ENCODE results near the gene PSMD5.

Gene PSMD5

GRCh38 chr9:120801441-120801840 is 41.3 kb downstream of the PSMD5 start:
- DNase-seq, result no peak

- DNase-seq, result peak; percentile 79
Measured at GRCh38 chr9:120792898-120793765, 49.6 kb downstream of the PSMD5 start, which contains the start of gene FBXW2. Gene FBXW2 (minus strand): TSS chr9:120793416. CDS start chr9:120788258, 5,158 bp downstream.

- DNase-seq, result no peak
Measured at GRCh38 chr9:120791161-120791560, 51.6 kb downstream of the PSMD5 start.

GRCh38 chr9:120787933-120788332 is 54.8 kb downstream of the PSMD5 start:
- no peak for DNase-seq

- no peak for DNase-seq
Measured at GRCh38 chr9:120783602-120784047, 59.1 kb downstream of the PSMD5 start.

- no peak for DNase-seq
Measured at GRCh38 chr9:120781236-120781635, 61.5 kb downstream of the PSMD5 start.

GRCh38 chr9:120780367-120780766 is 62.4 kb downstream of the PSMD5 start:
- DNase-seq, result no peak

GRCh38 chr9:120779227-120779626 is 63.5 kb downstream of the PSMD5 start:
- no peak for DNase-seq

GRCh38 chr9:120778758-120779157 is 64.0 kb downstream of the PSMD5 start:
- no peak for DNase-seq

- DNase-seq, result no peak
Measured at GRCh38 chr9:120777229-120777628, 65.5 kb downstream of the PSMD5 start.

GRCh38 chr9:120776788-120777187 is 65.9 kb downstream of the PSMD5 start:
- no peak for DNase-seq

GRCh38 chr9:120775859-120776258 is 66.9 kb downstream of the PSMD5 start:
- DNase-seq, result no peak

GRCh38 chr9:120774719-120775118 is 68.0 kb downstream of the PSMD5 start:
- no peak for DNase-seq

GRCh38 chr9:120773256-120773655 is 69.5 kb downstream of the PSMD5 start:
- DNase-seq, result no peak

- DNase-seq, result no peak
Measured at GRCh38 chr9:120770931-120771330, 71.8 kb downstream of the PSMD5 start.

- no peak for DNase-seq
Measured at GRCh38 chr9:120768886-120769285, 73.8 kb downstream of the PSMD5 start.

- no peak for DNase-seq
Measured at GRCh38 chr9:120768247-120768646, 74.5 kb downstream of the PSMD5 start.

GRCh38 chr9:120767451-120767850 is 75.3 kb downstream of the PSMD5 start:
- no peak for DNase-seq

Measured in activated gamma-delta T cell (primary cell).